SK-N-MC (cell line): ENCODE measurements around the gene ELAVL1.

Source experiments
- DNase-seq: peaks from one replicate; pipeline ENCODE4 v3.0.0-alpha.2; 2011; ENCODE audit warnings: low read depth, low spot score
- H3K27ac ChIP-seq: fragments of 200-600 bp; sonication (generic); 2 replicates; pipeline ENCODE4 v1.5.1; 2016; ENCODE audit warnings: mixed run types
- H3K36me3 ChIP-seq: fragments of 200-600 bp; sonication (generic); 2 replicates; pipeline ENCODE4 v1.6.1; 2017; ENCODE audit warnings: antibody characterized with exemption, low read length, mixed read lengths; ENCODE audit not compliant: insufficient read depth
- H3K4me3 ChIP-seq: fragments of 200-600 bp; sonication (generic); 2 replicates; pipeline ENCODE4 v1.5.1; 2016
- H3K9ac ChIP-seq: fragments of 200-600 bp; sonication (generic); 2 replicates; pipeline ENCODE4 v1.8.0; 2017; ENCODE audit warnings: mixed run types, mixed read lengths; ENCODE audit not compliant: insufficient read length
- H3K9me3 ChIP-seq: fragments of 200-600 bp; sonication (generic); 2 replicates; pipeline ENCODE4 v1.6.1; 2017; ENCODE audit warnings: low read depth, mild to moderate bottlenecking, antibody characterized with exemption, low read length, moderate library complexity, mixed read lengths
- EZH2 ChIP-seq: fragments of 200-600 bp; sonication (generic); IDR thresholded peaks from one replicate; pipeline ENCODE4 v1.6.1; 2017; ENCODE audit warnings: antibody characterized with exemption
- FOXP2 ChIP-seq: optimal IDR thresholded peaks from 2 replicates; pipeline ENCODE3; 2011; ENCODE audit warnings: mild to moderate bottlenecking, moderate library complexity; ENCODE audit not compliant: insufficient read depth; ENCODE audit errors: extremely low read length, control extremely low read depth
- POLR2AphosphoS5 ChIP-seq: IDR thresholded peaks from 2 replicates; pipeline ENCODE4 v1.6.1; 2012; ENCODE audit warnings: mild to moderate bottlenecking, low read depth, low read length, borderline replicate concordance

ELAVL1 gene

GRCh38 chr19:7908742-7909461 lies 96.5 kb downstream of the ELAVL1 start:
- no peak overlapping the region for H3K9ac ChIP-seq
- H3K4me3 ChIP-seq = no peak overlapping the region
- no peaks in the 10 kb centered on the region for H3K9me3 ChIP-seq
- TF ChIP-seq FOXP2 (no peak), POLR2AphosphoS5 (no peak), EZH2 (no peak)
- no peak for DNase-seq
- H3K36me3 ChIP-seq = peaks cover 31% of the 10 kb centered on the region; the same call in 1 of the 2 replicates
- H3K27ac ChIP-seq = no peak overlapping the region
